ENCODE data around the gene WASL.
A peak's percentile ranks its signal among the peaks of the same experiment; 100 is the strongest.
"Not testable (repeated sequence)": the region's sequence is repeated elsewhere in the genome, so short reads cannot be mapped to it uniquely, and the experiment has no call there.

The WASL gene

GRCh38 chr7:123748734-123749536 lies at the start of gene WASL:
Gene WASL (minus strand): TSS chr7:123749003. CDS start chr7:123748734, 269 bp downstream.
- peak; percentile 75 for DNase-seq

- DNase-seq: no peak
Measured at GRCh38 chr7:123797673-123798531, 49.1 kb upstream of the WASL start.

DNA sequence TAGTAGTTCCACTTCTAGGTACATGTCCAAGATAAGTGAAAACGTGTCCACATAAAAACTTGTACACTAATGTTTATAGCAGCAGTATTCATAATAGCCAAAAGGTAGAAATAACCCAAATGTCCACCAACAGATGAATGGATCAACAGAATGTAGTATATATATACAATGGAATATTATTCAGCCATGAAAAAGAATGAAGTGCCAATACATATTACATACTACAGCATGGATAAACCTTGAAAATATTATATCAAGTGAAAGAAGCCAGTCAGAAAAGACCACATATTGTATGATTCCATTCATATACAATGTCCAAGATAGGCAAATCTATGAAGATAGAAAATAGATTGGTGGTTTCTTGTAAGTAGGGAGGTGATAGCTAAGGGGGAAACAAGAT lies 47.8 kb upstream of the WASL start:
- no peak for DNase-seq

DNA sequence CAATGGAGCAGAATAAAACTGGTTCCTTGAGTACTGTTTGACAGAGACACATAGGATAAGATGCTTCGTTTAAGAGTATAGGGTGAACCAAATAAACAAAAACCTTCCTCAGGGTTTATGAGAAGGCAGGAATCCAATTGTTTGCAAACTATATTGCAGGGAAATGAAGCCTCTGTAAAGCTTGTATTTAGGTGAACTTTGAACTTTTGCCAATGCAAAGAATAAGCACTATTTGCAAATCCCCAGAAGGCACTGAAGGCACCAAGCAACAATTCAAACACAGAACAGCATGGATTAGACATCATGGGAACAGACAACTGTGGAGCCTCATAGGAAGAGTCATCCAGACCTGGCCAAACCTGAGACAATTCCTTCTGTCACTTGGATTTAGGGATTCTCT lies 47.1 kb upstream of the WASL start:
- no peak for DNase-seq

DNA sequence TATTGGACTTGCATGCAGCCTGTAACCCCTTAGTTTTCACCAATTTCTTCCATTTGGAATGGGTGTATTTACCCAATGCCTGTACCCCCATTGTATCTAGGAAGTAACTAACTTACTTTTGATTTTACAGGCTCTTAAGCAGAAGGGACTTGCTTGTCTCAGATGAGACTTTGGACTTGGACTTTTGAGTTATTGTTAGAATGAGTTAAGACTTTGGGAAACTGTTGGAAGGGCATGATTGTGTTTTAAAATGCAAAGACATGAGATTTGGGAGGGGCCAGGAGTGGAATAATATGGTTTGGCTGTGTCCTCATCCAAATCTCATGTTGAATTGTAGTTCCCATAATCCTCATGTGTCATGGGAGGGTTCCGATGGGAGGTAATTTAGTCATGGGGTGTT lies 46.3 kb upstream of the WASL start:
- not testable (repeated sequence) for DNase-seq

DNA sequence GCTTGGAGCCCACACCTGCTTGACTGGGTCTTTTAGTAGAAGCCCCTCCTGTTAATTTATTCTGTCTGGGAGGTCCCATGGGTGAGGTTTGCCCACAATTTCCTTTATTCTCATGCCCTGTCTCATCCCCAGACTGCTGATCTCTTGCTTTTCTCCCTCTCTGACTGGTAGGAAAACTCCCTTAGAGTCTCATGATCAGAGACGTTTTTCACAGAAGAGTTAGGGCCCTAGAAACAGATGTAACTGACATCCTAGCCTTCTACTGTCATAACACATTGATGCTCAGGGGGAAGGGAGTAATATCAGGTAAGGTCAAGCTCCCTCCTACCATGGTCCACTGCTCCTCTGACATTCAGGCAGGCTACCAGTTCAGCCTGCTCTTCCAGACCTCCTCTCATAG lies 43.7 kb upstream of the WASL start:
- no peak for DNase-seq

- no peak for DNase-seq
Measured at GRCh38 chr7:123791001-123791400, 42.2 kb upstream of the WASL start.

DNA sequence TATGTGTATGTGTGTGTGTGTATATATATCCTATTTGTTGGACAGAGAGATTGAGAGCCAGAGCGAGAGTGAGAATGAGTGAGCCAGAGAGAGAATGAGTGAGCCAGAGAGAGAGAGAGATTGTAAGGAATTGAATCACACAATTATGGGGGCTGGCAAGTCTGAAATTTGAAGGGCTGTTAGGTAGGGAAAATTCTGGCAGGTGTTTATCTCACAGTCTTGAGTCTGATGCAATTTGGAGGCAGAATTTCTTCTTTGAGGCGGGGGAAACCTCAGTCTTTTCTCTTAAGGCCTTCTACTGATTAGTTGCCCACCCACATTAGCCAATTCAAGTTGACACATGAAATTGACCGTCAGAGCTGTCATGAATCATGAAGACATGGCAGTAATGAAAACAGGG lies 41.0 kb upstream of the WASL start:
- DNase-seq: no peak

GRCh38 chr7:123789206-123789784 lies 40.5 kb upstream of the WASL start:
- no peak for DNase-seq

DNA sequence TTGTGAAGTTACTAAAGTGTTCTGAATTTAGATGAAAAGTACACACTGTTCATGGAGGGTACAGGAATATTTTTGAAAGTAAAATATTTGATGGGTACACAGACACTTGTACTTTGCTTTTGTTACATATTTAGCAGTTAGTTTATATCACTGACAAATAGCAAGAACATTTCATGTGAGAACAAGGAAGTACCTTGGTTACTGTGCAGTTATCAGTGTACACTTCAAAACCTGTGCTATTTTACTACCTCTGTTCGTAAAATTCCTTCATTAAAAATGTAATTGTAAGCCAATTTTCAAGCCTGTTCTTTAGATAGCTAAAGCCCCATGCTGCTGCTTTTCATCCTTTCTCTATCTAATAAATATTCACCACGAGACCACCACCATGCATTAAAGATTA lies 39.8 kb upstream of the WASL start:
- no peak for DNase-seq

DNA sequence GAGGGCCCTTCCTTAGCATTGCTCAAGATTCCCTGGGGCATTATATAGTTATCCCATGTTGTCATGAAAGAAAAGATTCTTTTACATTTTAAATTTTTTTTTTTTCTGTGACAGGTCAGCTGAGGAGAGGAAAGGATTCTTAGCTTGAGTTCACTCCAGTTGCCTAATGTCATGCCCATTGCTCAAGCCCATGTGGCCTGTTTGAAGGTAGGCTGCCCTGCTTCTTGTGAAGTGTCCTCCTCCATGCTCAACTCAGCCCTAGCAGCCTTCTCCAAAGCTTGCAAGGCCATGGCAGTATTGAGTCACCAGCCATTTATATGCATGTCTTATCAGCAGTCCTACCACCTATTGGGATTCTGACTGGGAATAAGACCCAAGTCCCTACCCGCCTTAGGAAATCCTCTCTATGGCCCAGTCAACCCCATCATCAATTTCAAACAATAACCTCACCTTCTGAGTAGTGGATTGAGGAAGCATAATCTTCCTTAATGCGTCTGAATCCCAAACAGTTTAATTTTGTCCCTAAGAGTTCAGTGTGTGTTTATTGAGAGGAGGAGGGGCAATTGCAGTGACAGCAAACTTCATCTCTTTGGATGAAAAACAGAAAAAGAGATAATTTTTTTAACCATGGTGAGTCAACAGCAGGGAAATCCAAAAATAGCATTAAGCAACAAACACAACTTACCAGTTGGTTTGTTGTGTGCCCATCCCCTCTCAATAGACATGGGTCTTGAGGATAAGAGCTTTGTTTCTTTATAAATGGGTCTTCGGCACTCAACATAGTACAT lies 38.6 kb upstream of the WASL start:
- no peak for DNase-seq

DNA sequence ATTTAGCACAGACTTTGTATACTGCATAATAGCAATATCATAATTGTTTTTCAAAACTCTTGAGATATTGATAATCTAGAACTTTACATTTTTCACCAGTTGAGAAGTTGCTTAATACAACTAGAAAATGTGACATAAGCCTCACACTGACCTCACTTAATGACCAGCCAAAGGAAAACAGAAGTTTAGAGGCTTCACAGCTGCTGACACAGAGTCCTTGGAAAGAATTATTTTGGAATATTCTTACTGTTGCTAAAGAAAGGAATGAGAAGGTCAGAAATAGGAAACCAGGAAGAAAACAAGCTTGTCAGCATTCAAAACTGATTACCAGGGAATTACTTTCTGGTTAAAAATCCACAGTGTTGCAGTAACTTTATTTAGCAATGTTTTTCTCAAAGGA lies 35.5 kb upstream of the WASL start:
- no peak for DNase-seq

DNA sequence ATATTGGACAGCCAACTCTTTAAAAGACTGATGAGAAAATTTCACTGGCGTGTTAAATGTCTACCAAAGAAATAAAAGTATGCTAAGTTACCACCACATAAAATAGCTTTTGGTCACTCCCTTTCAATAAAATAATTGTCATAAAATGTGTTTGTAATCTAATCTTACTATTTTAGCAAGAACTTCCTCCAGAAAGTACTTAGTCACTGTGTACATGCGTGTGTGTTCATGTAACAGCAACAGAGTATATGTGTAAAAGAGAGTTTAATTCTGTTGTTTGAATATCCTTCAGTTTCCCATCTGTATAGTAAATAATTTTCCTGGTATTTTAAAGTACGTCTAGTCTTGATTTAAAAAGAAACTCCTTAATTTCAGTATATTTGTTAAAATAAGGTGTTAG lies 35.0 kb upstream of the WASL start:
- no peak for DNase-seq

DNA sequence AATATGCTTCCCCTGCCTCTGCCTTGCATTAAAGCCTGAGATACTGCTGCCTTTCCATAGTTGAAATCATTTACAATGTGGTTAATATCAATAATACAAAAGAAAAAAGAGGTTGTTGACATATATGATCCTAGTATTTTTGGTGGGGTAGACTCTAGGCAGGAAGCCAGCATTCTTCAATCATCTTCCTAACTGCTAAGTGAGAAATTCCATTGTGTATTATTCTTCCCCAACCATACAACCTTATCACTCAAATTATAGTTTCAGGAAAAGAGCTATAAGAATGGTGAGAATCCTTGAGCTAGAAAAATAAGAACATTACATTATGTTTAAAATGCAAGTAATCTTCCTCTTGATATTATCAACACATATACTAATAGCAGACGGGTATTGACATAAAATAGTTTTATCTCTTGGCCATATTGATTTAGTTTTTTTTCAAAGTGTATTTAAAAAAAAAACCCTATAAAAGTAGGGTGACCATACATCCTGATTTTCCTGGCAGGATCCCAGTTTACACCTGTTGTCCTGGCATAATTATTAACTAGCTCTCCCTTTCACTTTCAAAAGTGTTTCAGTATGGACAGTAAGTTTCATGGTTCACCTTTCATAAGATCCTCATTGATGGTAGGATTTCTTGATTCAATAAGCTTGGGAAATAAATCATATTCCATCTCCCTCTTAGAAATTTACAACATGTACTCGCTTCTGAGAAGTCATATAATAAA lies 33.4 kb upstream of the WASL start:
- no peak for DNase-seq

DNA sequence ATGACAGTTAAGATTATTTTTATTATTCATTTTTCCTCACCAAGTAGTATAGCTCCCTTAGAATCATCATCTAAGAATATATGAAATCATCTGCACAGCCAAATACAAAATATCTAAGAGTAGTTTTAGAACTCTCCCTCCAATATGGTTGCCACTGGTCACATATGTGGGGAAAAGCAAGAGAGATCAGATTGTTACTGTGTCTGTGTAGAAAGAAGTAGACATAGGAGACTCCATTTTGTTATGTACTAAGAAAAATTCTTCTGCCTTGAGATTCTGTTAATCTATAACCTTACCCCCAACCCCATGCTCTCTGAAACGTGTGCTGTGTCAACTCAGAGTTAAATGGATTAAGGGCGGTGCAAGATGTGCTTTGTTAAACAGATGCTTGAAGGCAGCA lies 31.7 kb upstream of the WASL start:
- not testable (repeated sequence) for DNase-seq

GRCh38 chr7:123774496-123774895 lies 25.7 kb upstream of the WASL start:
- DNase-seq: no peak

GRCh38 chr7:123773481-123773880 lies 24.7 kb upstream of the WASL start:
- no peak for DNase-seq

- DNase-seq: no peak
Measured at GRCh38 chr7:123772652-123773051, 23.8 kb upstream of the WASL start.

DNA sequence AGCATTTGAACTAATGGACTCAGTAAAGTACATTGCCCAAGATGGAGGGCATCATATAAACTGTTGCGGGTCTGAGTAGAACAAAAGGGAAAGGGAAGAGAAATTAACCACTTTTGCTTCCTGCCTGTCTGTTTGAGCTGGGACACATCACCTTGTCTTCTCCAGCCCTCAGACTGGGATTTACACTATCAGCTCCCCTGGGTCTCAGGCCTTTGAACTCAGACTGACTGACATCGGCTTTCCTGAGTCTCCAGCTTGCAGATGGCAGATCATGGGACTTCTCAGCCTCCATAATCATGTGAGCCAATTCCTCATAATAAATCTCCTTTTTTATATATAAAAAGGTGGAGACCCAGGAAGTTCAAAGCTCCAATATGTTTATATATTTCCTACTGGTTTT lies 23.0 kb upstream of the WASL start:
- no peak for DNase-seq

DNA sequence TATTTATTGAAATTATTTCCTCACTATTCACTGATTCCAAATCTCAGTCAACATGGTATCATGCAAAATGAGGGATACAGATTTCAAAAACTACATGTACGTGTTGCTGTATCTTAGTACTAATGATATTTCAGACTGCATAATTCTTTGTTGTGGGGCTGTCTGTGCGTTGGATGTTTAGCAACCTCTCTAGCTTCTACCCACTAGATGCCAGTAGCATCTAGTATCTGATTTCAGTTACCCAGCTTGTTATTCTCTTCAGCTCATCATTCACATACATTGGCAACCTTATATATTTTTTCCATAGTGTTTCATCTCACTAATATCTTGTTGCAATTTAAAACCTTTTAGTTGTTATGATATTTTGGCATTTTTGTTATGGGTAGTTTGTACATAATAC lies 22.5 kb upstream of the WASL start:
- DNase-seq: no peak

- DNase-seq: no peak
Measured at GRCh38 chr7:123770378-123770777, 21.6 kb upstream of the WASL start.

- no peak for DNase-seq
Measured at GRCh38 chr7:123769371-123769770, 20.6 kb upstream of the WASL start.

All from activated T-cell treated with anti-CD3 and anti-CD28 coated beads for 4 hours (primary cell).